C4-2B (cell line): ENCODE results near the gene PPP3R1.

Experiments used
- ZFX ChIP-seq: fragments of 450-650 bp; IDR thresholded peaks from 2 replicates; pipeline ENCODE4 v1.6.1; 2017
- TF ChIP-seq, protein P1 (sequence below): fragments of 450-650 bp; conservative IDR thresholded peaks from 2 replicates; pipeline ENCODE4 v1.5.1; 2017; ENCODE audit warnings: mild to moderate bottlenecking

DNA sequence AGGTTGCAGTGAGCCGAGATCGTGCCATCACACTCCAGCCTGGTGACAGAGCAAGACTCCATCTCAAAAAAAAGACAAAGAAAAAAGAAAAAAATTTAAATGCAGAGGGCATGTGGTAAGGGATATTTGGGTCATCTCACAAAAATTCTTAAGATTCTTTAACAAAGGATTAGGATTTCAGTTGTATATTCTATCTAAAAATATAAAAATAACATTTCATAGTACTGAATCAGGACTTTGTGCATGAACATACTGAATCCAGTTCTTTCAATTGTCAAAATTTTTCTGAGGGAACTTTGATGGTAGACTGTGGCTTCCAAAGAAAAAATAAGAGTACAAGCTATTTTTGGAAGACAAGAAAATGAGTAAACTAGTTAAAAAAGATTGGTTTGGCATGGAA, 6.5 kb upstream of the PPP3R1 start:
- TF ChIP-seq, protein P1, sequence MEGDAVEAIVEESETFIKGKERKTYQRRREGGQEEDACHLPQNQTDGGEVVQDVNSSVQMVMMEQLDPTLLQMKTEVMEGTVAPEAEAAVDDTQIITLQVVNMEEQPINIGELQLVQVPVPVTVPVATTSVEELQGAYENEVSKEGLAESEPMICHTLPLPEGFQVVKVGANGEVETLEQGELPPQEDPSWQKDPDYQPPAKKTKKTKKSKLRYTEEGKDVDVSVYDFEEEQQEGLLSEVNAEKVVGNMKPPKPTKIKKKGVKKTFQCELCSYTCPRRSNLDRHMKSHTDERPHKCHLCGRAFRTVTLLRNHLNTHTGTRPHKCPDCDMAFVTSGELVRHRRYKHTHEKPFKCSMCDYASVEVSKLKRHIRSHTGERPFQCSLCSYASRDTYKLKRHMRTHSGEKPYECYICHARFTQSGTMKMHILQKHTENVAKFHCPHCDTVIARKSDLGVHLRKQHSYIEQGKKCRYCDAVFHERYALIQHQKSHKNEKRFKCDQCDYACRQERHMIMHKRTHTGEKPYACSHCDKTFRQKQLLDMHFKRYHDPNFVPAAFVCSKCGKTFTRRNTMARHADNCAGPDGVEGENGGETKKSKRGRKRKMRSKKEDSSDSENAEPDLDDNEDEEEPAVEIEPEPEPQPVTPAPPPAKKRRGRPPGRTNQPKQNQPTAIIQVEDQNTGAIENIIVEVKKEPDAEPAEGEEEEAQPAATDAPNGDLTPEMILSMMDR = no peak
- no peak for TF ChIP-seq ZFX
